ENCODE measurements around the gene SLC22A8.
A peak's percentile ranks its signal among the peaks of the same experiment; 100 is the strongest.

Gene SLC22A8

DNA sequence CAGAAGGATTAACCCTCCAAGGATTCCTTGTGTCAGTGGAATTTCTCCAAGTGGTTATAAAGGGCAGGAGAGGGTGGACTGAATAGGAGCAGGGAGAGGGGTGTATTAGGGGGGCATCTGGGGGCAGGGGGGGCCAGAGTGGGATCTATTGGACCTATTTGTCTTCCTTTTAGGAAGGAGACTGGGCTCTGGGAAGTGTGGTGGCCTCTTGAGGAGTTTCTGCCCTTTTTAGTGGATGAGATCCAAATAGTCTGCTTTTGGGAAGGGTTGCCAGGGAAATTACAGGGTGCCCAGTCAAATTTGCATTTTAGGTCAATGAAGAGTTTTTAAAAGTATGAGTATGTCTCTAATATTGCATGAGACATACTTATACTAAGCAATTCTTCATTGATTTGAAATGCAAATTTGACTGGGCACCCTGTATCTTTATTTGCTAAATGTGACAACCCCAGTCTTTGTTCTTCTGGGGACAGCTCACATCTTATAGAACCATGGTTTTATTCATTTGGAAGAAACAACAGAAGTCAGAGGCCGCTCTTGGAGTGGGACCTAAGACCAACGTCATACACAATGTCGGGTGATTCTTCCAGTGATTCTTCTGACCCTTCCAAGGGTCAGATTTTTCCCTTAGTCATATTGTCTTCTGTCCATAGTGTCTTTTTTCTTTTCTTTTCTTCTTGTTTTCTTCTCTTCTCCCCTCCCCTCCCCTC, 30.4 kb downstream of the SLC22A8 start:
- DNase-seq, result no peak

DNA sequence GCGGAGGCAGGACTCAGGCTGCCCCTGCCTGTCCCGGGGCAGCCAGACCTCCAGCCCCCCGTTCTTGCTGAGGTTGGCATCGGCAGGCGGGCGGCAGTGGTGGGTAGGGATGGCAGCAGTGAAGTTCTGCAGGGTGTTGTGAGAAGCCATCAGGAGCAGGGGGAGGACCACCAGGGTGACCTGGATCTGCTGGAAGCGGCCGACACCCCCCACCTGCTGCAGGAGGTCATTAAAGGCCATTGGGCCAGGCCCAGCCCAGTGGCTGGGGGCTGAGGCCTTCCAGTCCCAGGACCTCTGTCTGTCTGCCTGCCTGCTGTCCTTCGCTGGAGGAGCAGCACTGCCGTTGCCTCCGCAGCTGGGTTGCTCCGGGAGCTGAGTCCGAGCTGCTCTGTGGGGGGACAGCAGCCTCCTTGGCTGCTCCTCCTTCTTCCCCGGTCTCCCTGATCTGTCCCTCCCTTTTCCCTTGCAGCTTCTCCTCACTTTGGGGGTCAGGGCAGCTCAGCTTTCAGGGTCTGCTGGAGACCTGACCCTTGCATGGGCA, 31.1 kb downstream of the SLC22A8 start, which contains the start of gene SLC22A6:
TSS of gene SLC22A6 (minus strand) at position 517 of the 541 bp plus-strand sequence. CDS start at position 240, 277 bp downstream.
- DNase-seq, result no peak

DNA sequence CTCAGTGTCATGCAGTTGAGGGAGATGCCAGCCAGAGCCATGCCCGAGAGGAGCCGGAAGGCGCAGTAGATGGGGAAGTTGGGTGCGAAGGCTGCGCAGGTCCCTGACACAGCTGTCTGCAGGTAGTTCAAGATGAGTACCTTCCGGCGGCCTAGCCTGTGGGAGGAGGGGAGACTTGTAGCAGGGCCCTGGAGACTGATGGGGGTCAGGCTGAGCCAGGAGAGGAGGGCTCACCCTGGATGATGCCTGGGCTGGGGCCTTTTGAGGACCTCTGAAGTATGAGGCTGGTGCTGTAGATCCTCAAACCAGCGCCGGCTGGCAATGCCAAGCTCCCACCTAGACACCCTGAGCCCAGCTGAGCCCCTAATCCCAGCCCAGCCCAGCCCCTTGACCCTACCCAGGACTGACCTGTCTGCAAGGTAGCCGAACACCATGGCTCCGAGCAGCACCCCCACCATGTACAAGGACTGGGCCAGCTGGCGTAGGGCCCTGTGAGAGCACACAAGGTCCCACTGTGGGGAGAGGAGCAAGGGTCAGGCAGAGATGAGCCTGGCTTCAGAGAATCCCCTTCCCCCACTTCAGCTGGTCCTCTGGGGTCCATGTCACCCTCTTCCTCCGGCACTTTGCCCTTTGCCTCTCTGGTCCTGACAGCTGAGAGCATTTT, 32.0 kb downstream of the SLC22A8 start:
- no peak for DNase-seq

DNA sequence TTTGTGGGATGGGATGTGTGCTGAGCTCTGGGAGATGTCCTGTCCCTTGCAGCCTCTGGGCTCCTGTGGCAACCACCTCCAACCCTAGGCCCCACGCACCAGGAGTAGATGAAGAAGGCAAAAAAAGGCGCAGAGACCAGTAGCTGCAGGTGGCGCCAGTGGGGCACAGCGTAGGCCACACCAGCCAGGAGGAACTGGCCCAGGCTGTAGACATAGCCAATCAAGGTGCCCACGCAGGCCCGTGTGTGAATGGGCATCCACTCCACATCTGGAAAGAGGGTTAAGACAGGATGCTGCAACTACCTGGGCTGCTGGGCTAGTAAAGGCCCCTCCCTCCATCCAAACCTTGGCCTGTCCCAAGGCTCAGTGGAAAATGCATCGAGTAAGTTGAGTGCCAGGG, 33.9 kb downstream of the SLC22A8 start:
- DNase-seq, result no peak

DNA sequence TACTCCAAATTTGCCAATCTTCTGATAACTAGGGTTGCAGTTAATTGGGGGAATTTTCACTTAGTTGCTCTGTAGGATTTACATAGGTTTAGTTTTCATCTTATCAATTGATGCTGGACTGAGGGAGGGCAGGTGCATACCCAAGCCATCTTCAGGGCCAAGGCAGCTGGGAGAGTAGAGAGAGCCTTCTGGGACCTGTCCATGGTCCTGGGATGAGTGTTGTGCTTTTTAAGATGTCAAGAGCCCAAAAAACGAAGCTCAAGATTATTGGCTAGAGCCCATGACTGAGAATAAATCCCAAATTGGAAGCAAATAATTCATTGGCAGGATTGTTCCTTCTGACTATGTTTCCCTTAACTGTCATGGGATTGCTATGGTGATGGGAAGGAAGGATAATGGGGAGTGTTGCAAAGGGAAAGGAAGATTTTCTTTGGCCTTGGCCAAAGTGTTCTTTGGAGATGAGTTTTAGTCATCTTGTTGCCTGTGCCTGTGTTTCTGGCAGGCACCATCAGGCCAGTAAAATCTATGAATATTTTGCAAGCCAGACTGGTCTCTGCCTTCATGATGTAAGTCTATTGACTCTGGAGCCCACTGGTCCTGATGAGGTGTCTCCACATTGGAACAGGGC, 35.4 kb downstream of the SLC22A8 start:
- no peak for DNase-seq

DNA sequence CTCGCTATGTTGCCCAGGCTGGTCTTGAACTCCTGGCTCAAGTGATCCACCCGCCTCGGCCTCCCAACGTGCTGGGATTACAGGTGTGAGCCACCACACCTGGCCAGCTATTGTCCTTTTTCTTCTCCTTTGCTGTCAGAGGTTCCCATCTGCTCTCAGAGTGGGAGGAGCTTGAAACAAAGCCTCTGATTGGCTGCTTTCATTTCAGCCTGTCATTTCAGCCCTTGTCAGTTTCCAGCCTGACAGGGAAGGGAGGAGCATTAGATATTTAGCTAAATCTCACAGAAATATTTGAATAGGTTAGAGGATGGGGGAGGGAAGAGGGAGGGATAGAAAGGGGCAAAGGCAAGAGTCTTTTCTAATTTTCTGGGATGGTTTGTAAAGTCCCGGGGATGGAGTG, 39.5 kb downstream of the SLC22A8 start:
- no peak for DNase-seq

DNA sequence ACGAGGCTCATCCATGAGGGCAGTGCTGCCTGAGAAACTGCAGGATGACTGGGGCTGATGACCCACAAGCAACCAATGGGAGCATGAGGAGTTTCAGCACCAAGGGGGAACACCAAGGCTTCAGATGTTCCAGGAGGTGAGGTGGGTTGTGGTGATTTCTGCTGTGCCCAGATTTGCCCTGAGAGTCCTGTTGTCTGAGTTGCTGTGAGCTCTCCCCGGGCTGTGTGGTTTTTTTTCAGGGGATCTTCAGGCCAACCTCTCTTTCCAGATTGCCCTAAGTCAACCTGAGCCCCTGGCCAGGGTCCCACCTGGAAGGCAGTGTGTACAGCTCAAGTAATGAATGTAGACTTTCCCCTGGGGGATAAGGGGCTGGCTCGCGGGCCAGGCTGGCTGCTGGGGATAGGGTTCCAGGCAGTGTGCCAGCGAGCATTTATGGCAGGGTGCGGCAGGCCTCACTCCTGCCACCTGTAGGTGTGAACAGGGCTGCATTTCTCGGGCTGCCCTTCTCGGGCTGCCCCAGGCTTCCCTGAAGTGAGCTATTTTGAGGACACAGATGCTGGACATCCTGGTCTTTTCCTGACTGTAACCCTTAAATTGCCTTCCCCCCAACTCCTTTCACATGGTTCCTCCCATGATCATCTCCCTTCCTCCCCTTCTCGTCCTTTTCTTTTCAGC, 40.7 kb downstream of the SLC22A8 start:
- peak; percentile 57 for DNase-seq

DNA sequence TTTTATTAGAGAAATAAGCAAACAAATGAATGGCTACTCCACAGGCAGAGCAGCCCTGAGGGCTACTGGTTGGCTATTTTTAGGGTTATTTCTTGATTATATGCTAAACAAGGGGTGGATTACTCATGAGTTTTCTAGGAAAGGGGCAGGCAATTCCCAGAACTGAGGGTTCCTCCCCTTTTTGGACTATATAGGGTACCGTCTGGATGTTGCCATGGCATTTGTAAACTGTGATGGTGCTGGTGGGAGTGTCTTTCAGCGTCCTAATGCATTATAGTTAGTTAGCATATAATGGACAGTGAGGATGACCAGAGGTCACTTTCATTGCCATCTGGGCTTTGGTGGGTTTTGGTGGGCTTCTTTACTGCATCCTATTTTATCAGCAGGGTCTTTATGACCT, 50.1 kb downstream of the SLC22A8 start:
- DNase-seq, result no peak

DNA sequence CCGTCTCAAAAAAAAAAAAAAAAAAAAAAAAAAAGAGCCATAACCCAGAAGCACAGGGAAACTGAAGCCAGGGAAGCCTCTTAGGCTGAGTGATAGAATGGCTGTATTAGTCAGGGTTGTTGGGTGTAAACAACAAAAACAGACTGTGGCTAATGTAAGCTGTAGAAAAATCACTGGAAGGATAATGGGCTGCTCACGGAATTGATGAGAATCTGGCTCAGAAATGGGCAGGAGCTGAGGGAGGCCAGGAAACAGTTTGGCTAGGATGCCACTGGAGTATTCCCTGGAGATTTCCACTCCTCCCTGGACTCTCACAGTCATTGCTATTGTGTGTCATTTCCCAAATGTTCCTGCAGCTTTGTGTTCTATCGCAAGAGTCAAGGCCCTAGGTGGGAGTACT, 53.2 kb downstream of the SLC22A8 start:
- DNase-seq, result no peak

DNA sequence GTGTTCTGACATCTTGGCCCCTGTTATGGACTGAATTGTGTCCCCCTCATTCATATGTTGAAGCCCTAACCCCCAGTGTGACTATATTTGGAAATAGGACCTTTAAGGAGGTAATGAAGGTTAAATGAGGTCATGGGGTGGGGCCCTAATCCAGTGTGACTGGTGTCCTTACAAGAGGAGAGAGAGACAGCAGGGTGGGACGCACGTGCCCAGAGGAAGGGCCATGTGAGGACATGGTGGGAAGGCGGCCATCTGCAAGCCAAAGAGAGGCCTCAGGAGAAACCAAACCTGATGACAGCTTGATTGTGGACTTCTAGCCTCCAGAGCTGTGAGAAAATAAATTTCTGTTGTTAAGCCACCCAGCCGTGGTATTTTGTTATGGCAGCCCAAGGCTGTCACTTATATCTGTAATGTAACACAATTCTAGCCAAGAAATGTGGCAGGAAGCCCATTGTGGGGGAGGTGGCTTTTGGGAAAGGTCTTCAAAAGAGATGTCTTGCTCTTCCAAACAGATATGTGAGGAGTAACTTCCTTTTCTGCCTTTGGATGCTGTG, 54.5 kb downstream of the SLC22A8 start:
- peak; percentile 12 for DNase-seq

DNA sequence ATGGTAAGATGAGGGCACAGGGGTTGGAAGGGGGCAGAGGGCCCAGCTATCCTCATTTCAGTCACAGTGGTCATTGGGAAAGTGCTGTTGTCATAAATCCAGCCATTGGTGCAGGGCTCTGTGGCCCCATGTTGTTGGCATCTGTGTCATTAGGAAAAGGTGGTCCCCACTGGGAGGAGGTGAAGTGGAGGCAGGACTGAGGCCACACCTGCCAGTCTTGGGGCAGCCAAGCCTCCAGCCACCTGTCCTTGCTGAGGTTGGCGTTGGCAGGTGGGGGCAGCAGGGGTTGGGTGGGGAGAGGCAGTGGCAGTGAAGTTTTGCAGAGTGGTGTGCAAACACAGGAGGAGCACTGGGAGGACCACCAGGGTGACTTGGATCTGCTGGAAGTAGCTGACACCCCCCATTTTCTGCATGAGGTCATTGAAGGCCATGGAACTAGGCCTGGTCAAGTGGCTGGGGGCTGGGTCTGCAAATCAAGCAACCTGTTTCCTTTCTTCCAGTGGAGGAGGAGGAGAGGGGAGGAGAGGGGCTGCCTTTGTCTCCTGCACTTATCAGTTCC, 56.1 kb downstream of the SLC22A8 start:
- no peak for DNase-seq

DNA sequence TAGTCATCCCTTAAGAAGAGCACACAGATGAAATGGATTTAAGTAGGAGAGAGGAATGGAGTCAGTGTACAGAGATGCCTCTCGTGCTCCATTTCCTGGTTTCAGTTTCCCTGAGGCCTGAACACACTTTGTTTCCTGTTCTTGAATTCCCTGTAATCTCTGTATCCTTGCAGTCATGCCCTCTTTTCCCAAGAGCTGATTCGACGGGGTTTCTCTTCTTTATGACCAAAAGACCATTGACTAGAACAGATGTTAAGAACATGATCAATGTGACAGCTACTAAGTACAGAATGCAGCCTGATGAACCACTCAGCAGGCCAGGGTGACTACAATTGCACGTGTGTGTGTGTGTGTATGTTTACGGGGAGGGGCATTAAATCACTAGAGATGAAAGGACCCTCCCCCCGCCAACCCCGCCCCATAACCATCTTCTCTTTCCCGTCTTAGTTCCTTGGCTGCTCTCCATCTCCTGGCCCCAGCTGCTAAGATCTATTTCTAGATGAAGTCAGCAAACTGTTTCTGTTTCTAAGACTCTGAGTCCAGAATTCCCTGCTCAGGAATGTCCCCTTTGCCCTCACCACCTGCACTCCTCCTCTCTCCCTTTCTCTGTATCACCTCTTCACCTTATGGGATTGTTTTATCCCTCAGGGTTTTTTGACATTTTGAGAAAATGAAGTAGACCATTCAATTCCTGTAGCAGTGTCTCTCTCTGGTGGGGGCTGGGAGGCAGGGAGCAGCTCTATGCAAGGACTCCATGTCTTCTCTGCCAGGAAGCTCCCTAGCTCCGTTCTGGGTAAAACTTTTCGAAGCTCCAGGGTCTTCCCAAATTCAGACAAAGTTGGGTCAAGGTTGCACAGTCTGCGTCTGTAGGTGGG, 56.9 kb downstream of the SLC22A8 start:
- DNase-seq, result no peak

DNA sequence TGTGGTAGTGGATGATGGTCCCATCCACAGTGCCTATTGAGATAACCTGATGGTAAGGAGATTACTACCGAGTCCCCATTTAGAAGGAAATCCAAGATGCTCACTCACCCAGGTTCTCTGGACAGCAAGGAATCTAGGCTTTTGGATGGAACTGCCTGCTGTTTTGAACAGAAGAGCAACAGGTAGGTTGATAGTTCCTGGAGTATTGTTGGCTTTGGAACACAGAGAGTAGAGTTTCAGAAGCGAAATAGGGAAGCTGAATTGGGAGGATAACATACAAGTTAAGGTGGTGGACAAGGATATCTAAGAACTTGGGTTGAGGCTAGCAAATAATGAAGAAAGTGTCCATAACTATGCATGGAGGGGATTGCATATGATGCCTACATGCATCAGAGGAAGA, 58.5 kb downstream of the SLC22A8 start:
- DNase-seq, result no peak

DNA sequence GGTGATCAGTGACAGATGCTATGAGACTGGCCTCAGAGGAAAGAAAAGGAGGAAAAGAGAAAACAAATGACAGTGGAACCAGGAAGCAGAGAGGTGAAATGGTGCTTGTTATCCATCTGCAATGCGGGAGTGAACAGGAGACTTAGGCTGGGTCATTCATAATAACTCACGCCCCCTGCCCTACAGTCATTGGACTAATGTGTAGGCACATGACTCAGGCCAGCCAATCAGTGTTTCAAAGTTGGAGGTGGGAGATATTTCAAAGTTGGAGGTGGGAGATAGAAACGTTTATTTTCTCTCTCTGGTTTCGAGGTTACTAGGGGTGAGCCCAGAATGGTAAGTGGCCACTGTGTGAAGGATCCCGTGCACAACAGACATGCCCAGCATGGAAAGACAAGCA, 61.2 kb downstream of the SLC22A8 start:
- DNase-seq, result peak; percentile 26

DNA sequence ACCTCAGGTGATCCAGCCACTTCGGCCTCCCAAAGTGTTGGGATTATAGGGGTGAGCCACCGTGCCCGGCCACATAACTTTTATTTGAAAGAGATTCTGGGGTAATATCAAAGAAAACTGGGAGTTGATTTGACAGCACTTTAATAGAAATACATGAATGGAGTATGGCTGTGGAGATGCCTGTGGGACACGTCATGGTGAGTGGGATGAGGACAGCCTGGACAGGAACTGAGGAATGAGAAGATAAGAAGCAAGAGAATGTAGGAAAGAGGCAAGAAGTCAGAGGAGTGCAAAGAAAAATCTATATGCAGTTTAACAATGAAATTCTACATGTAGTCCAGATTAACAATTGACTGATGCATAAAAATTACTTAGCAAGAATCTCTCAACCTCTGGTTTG, 61.8 kb downstream of the SLC22A8 start:
- peak; percentile 3 for DNase-seq

DNA sequence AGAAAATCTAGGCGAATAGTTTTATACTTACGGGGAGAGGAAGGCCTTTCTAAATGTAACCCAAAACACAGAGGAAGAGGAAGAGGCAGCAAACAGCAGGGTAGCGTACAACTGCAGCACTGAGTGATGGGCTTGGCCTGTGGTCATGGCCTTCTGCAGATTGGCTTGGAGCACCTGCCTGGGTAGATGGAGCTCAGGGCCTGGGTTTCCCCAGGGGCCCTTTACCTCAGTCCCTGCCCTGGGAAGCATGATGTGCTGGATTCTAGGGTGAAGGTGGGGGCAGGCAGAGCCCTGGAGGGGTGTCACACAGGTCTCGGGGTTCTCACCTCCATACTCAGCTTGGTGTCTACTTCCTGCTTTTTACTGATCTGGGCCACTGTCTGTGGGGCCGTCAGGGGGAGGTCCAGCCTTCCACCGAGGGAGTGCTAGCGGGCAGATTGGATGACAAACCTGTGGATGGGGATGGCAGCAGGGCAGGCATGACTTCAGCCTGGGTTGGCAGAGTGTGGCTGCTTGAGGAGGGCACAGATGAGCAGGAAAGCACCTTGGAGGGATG, 66.8 kb downstream of the SLC22A8 start:
- peak; percentile 32 for DNase-seq

DNA sequence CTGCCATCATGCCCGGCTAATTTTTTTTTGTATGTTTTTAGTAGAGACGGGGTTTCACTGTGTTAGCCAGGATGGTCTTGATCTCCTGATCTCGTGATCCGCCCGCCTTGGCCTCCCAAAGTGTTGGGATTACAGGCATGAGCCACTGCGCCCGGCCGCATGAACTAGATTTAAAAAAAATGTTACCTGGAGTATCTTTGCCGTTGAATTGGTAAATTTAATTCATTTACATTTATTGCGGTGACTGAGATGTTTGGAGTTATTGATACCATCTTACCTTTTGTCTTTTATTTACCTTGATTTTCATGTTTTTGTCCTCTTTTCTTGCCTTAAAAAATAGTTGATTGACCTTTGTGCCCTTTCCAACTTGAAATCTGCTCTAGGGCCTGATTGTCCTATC, 70.1 kb downstream of the SLC22A8 start:
- DNase-seq, result peak; percentile 1

Data from activated CD8-positive, alpha-beta memory T cell treated with anti-CD3 and anti-CD28 coated beads, Interleukin-2, amount 50 U/mL, for 48 hours (primary cell).